C4-2B (cell line): Measurements from ENCODE around the gene SOX6.

ENCODE experiments used
- CTCF ChIP-seq: fragments of 450-650 bp; conservative IDR thresholded peaks from 2 replicates; pipeline ENCODE4 v1.5.1; 2017; ENCODE audit warnings: mild to moderate bottlenecking
- ZFX ChIP-seq: fragments of 450-650 bp; IDR thresholded peaks from 2 replicates; pipeline ENCODE4 v1.6.1; 2017

GRCh38 chr11:15985860-15986139, 370.5 kb downstream of the SOX6 start:
- no peak for TF ChIP-seq CTCF
- TF ChIP-seq ZFX: no peak
